IPS-20b (cell line): Measurements from ENCODE around the gene NRDE2.
"Not testable (repeated sequence)": the region's sequence is repeated elsewhere in the genome, so short reads cannot be mapped to it uniquely, and the experiment has no call there.

Experiments
- H3K27ac ChIP-seq: one replicate; pipeline ENCODE4 v1.5.1; 2013; ENCODE audit warnings: low read length
- H3K27me3 ChIP-seq: 2 replicates; pipeline ENCODE4 v1.6.1; 2013; ENCODE audit warnings: mild to moderate bottlenecking, low read length, inconsistent platforms; ENCODE audit not compliant: insufficient read depth
- H3K36me3 ChIP-seq: 2 replicates; pipeline ENCODE4 v1.6.1; 2013; ENCODE audit warnings: low read depth, mild to moderate bottlenecking, inconsistent platforms, low read length, moderate library complexity; ENCODE audit not compliant: insufficient read depth
- H3K4me1 ChIP-seq: 2 replicates; pipeline ENCODE4 v1.6.1; 2013; ENCODE audit warnings: mild to moderate bottlenecking, control low read depth, inconsistent platforms, low read length, moderate library complexity; ENCODE audit not compliant: insufficient read depth
- H3K4me3 ChIP-seq: 2 replicates; pipeline ENCODE4 v1.5.1; 2013; ENCODE audit warnings: mild to moderate bottlenecking, low read length, inconsistent platforms
- H3K9ac ChIP-seq: 2 replicates; pipeline ENCODE4 v1.6.1; 2013; ENCODE audit warnings: low read depth, mild to moderate bottlenecking, inconsistent platforms, low read length, moderate library complexity
- H3K9me3 ChIP-seq: 2 replicates; pipeline ENCODE4 v1.6.1; 2013; ENCODE audit warnings: mild to moderate bottlenecking, low read depth, low read length, inconsistent platforms; ENCODE audit not compliant: insufficient read depth

NRDE2 gene

DNA sequence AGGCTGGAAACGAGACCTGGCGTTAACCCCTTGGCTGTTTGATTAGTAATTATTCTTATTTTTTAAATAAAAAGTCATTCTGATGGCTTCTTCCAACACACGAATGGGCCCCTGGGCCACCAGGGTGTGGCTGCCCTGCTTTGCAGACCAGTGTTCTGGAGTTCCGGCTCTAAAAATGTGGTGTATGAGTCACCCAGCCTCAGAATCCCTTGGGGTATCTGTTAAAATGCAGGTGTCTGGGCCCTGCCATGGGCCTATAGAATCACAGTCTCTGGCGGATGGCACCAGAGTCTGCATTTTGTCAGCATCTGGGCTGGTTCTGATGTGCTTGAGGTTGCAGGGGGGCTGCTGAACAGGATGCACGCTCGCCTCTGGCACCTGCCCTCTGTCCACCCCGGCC lies 77.9 kb downstream of the NRDE2 start:
- Histone ChIP-seq H3K9ac (no peak overlapping the region), H3K4me3 (no peak overlapping the region), H3K9me3 (no peaks in the 10 kb centered on the region), H3K27me3 (peaks cover 27% of the 10 kb centered on the region), H3K27ac (no peak overlapping the region), H3K4me1 (0 out of 2 replicates have a peak, but pooled peaks cover 4% of the 10 kb centered on the region), H3K36me3 (peaks cover 7% of the 10 kb centered on the region; the same call in 1 of the 2 replicates)

DNA sequence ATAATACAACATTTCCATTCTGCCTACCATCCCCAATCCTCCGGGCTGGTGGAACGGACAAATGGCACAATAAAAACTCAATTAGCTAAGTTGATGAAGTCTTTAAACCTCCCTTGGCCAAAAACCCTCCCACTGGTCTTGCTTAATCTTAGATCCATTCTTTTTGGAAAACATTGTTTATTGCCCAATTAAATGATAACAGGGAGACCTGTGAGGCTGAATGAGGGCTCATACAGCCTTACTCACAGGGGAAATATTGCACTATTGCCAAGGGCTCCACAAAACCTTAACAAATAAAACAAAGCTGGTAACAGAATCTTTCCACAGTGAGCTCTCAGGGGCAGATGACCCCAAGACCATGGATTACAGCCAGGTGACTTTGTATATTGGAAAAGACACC lies 83.1 kb downstream of the NRDE2 start:
- Histone ChIP-seq H3K4me3 (no peak overlapping the region), H3K27ac (no peak overlapping the region), H3K36me3 (no peaks in the 10 kb centered on the region), H3K4me1 (no peaks in the 10 kb centered on the region), H3K9me3 (no peaks in the 10 kb centered on the region), H3K27me3 (peaks cover 10% of the 10 kb centered on the region; the same call in 1 of the 2 replicates), H3K9ac (no peak overlapping the region)

DNA sequence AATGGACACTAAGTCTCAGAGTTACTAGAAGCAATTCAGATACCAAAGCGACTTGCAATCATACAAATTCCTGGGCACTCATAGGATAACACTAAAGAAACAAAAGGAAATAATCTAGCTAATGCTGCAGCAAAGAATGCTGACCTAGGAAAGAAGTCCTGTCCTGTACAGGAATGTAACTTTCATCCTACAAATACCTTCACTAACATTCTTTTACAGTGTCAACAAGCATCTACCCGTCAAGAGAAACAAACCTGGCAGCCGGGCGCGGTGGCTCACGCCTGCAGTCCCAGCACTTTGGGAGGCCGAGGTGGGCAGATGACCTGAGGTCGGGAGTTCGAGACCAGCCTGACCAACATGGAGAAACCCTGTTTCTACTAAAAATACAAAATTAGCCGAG lies 84.3 kb downstream of the NRDE2 start:
- H3K27me3 ChIP-seq, H3K9ac ChIP-seq, H3K27ac ChIP-seq, H3K4me3 ChIP-seq, H3K4me1 ChIP-seq, H3K36me3 ChIP-seq, H3K9me3 ChIP-seq: not testable (repeated sequence)

DNA sequence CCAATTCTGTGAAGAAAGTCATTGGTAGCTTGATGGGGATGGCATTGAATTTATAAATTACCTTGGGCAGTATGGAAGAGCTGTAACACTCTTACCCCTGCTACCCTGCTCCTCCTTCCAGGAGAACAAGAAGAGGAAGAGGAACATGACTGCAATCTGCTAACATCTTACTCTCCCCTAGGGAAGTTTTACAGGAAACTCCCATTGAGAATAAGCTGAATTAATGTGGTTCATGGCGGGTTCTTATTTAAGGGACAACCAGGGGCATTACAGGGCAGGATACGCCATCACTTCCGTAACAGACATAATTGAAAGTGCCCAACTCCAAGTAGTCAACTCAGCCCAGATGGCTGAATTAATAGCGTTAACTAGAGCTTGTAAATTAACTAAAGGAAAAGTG lies 84.8 kb downstream of the NRDE2 start:
- Histone ChIP-seq H3K27ac (no peak overlapping the region), H3K9me3 (peaks cover 7% of the 10 kb centered on the region; the same call in 1 of the 2 replicates), H3K36me3 (no peaks in the 10 kb centered on the region), H3K27me3 (no peaks in the 10 kb centered on the region), H3K4me3 (no peak overlapping the region), H3K4me1 (no peaks in the 10 kb centered on the region), H3K9ac (no peak overlapping the region)

DNA sequence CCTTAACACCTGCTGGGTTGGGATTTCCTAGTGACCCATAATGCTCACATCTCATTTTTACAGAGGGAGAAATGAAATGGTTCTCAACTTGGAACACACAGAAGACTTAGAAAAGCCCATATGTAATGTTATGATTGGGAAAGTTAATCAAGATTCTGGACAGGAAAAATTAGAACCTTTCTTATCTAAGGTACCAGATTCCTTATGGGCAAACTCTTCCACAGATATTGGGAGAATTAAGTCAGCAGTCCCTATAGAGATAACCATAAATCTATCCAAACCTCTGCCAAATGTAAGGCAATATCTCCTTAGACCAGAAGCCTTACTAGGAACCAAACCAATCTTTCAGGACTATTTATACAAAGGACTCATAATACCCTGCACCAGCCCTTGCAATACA lies 89.3 kb downstream of the NRDE2 start:
- no peak overlapping the region for H3K27ac ChIP-seq

DNA sequence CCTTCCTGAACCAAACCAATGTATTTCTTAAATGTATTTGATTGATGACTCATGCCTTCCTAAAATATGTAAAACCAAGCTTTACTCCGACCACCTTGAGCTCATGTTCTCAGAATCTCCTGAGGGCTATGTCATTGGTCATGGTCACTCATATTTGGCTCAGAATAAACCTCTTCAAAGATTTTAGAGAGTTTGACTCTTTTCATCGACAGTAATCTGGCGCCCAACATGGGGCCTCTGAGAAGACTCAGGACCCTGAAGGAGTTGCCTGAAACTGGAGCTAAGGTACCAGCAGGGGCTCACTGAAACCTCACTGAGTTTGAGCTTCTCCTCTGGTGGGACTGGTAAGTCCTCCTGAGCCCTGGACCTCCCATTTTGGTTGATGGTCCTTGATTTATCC lies 92.6 kb downstream of the NRDE2 start:
- Histone ChIP-seq H3K27ac (no peak overlapping the region), H3K4me1 (no peaks in the 10 kb centered on the region), H3K4me3 (no peak overlapping the region), H3K9ac (no peak overlapping the region), H3K9me3 (peaks cover 55% of the 10 kb centered on the region), H3K27me3 (peaks cover 6% of the 10 kb centered on the region), H3K36me3 (no peaks in the 10 kb centered on the region)

More for the DNA sequence above, 89.3 kb downstream of the NRDE2 start:
- H3K4me3 ChIP-seq: no peak overlapping the region
- H3K27me3 ChIP-seq: no peaks in the 10 kb centered on the region
- H3K9ac ChIP-seq: no peak overlapping the region
- no peaks in the 10 kb centered on the region for H3K4me1 ChIP-seq
- peaks cover 48% of the 10 kb centered on the region for H3K9me3 ChIP-seq
- no peaks in the 10 kb centered on the region for H3K36me3 ChIP-seq

DNA sequence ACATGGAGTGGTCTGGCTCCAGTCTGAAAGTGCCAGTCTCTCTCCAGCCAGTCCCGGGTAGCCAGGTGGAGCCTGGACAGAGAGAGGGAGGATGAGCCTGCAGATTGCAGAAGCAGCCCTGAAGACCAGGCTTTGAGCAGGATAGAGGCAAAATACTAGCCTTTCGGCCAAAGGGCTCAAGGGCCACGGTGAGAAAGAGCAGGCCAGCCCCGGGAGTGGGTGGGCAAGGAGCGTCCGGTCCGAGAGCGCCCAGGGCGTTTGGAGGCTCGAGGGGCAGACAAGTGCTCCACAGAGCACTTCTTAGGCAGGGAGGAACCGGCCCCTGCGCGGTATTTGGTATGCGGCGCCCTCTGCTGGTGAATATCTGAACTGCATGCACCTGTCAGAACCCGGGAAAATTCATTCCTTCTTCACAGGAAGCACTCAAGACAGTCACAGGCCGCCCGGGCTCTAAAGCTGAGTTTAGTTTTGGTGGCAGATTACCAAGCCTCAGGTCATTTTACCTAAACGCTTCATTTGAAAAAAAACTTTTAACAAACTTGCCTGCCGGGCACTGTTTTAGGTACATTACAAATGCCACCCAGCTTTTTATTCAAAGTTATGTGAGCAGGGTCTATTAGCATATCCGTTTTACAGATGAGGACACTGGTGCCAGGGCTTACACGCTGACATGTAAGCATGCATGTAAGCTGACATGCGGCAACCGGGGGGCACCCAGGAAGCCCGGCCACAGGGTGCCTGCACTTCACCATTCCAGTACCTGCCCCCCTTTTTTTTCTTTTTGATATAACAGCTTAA lies 96.4 kb downstream of the NRDE2 start:
- H3K4me3 ChIP-seq: no peak overlapping the region; the same call in 1 of the 2 replicates
- H3K4me1 ChIP-seq: no peaks in the 10 kb centered on the region
- H3K27ac ChIP-seq: no peak overlapping the region
- H3K9me3 ChIP-seq: peaks cover 35% of the 10 kb centered on the region
- no peak overlapping the region for H3K9ac ChIP-seq
- H3K27me3 ChIP-seq: peaks cover 6% of the 10 kb centered on the region
- no peaks in the 10 kb centered on the region for H3K36me3 ChIP-seq

DNA sequence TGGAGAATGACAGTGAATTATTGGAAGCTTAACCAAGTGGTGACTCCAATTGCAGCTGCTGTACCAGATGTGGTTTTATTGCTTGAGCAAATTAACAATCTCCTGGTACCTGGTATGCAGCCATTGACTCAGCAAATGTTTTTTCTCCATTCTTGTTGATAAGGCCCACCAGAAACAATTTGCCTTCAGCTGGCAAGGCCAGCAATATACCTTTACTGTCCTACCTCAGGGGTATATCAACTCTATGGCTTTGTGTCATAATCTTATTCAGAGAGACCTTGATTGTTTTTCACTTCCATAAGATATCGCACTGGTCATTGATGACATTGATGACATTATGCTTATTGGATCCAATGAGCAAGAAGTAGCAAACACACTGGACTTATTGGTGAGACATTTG lies 101.8 kb downstream of the NRDE2 start:
- H3K9ac ChIP-seq, H3K36me3 ChIP-seq, H3K27me3 ChIP-seq, H3K9me3 ChIP-seq, H3K4me1 ChIP-seq, H3K27ac ChIP-seq, H3K4me3 ChIP-seq: not testable (repeated sequence)

DNA sequence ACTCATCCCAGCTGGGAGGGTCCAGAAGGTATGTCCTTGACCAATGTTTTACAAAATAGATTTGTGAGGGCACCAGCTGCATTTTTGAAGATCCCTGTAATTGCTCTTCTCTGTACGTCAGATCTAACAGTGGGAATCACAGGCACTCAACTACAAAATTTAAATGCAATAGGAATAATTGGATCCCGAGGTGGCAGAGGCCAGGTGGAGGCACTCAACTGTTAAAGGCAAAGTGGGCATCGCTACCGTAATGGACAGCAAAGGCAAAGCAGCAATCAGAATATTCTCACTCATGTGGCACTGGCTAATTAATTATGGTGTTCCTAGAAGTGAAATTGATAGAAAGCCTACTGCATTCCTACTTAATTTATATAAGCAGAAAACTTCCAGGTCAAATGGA lies 103.3 kb downstream of the NRDE2 start:
- Histone ChIP-seq H3K36me3 (no peaks in the 10 kb centered on the region), H3K9ac (no peak overlapping the region), H3K4me1 (no peaks in the 10 kb centered on the region), H3K9me3 (no peaks in the 10 kb centered on the region), H3K27ac (no peak overlapping the region), H3K4me3 (no peak overlapping the region), H3K27me3 (no peaks in the 10 kb centered on the region)
